BJ (cell line): ENCODE measurements around the gene NID2. TPM values are rescaled to one million over a fixed set of nuclear protein-coding genes. Genes with fewer than 3 reads are reported as not detected.

Source experiments
- CTCF ChIA-PET: fragments of 350-600 bp; formaldehyde crosslinking; extraction: SDS; loops from one replicate; lab custom pipeline; 2021; ENCODE audit warnings: antibody characterized with exemption, inconsistent platforms; lab: Yijun Ruan, JAX
- POLR2A ChIA-PET: fragments of 300-600 bp; sonication (Branson Sonifier 250); formaldehyde crosslinking; extraction: SDS; loops from one replicate; lab custom pipeline; 2021; ENCODE audit warnings: antibody characterized with exemption; lab: Charles Lee
- DNase-seq: peaks from one replicate; pipeline ENCODE4 v3.0.0-alpha.2; 2011; ENCODE audit warnings: low read depth
- H3K27me3 ChIP-seq: 2 replicates; pipeline ENCODE4 v1.6.0; 2011; ENCODE audit warnings: low read length; ENCODE audit not compliant: control insufficient read depth, insufficient read depth
- H3K36me3 ChIP-seq: 2 replicates; pipeline ENCODE4 v1.5.1; 2011; ENCODE audit warnings: low read length; ENCODE audit not compliant: control insufficient read depth, insufficient read depth
- H3K4me3 ChIP-seq: 2 replicates; pipeline ENCODE4 v1.5.1; 2011; ENCODE audit warnings: low read depth, mild to moderate bottlenecking, control low read depth, low read length
- CTCF ChIP-seq: IDR thresholded peaks from 2 replicates; pipeline ENCODE4 v1.5.1; 2011; ENCODE audit warnings: low read depth, mild to moderate bottlenecking, control low read depth, inconsistent platforms, low read length, moderate library complexity; ENCODE audit not compliant: insufficient read depth
- polyA plus RNA-seq: library from polyadenylated mRNA; depleted of rRNA; stranded (reverse); fragments of >200 nt; gene quantifications from 2 replicates; pipeline ENCODE4 v1.2.3, GENCODE V29; 2011

The NID2 gene
- polyA plus RNA-seq, 1 experiment, result 279 TPM

- H3K27me3 ChIP-seq, result no peaks in the 10 kb centered on the region
- POLR2A ChIA-PET, result no interaction called here
- CTCF ChIA-PET, result no interaction called here
- DNase-seq, result peak; percentile 65
- peak within 1 kb of the TSS; percentile 100 for H3K4me3 ChIP-seq
- no peak for TF ChIP-seq CTCF
- H3K36me3 ChIP-seq, result peaks cover 2% of the 10 kb centered on the region; the same call in 1 of the 2 replicates
Observed at GRCh38 chr14:51989293-51990234, 79.3 kb downstream of the NID2 start, which contains the start of gene RTRAF. TSS of gene RTRAF (plus strand) at chr14:51989546. CDS start at chr14:51989640, 94 bp downstream.

- no peak for TF ChIP-seq CTCF
- ChIA-PET CTCF (interaction anchor here (1.1 to 1.2 kb wide), 2 partner anchors 10 to 11 kb away, joined by 3 read pairs; no protein-coding TSS in a partner anchor), POLR2A (no interaction called here)
- no peaks in the 10 kb centered on the region for H3K27me3 ChIP-seq
- no peaks in the 10 kb centered on the region for H3K36me3 ChIP-seq
- H3K4me3 ChIP-seq, result no peak overlapping the region
- no peak for DNase-seq
Observed at GRCh38 chr14:51988221-51988620, 80.6 kb downstream of the NID2 start.

GRCh38 chr14:51981218-51981854 is 87.5 kb downstream of the NID2 start:
- Histone ChIP-seq H3K27me3 (peaks cover 4% of the 10 kb centered on the region; the same call in 1 of the 2 replicates), H3K36me3 (no peaks in the 10 kb centered on the region), H3K4me3 (no peak overlapping the region)
- ChIA-PET CTCF (interaction anchor here (1.2 to 8.7 kb wide), 5 partner anchors 14 to 203 kb away, joined by 3 to 70 read pairs (median 4); no protein-coding TSS in a partner anchor), POLR2A (interaction anchor here (0.5 kb wide), 1 partner anchor 45 kb away, joined by 11 read pairs; no protein-coding TSS in a partner anchor)
- TF ChIP-seq CTCF, result no peak
- DNase-seq, result no peak

- Histone ChIP-seq H3K4me3 (no peak overlapping the region), H3K27me3 (peaks cover 4% of the 10 kb centered on the region; the same call in 1 of the 2 replicates), H3K36me3 (no peaks in the 10 kb centered on the region)
- DNase-seq, result no peak
- peak; percentile 90 for TF ChIP-seq CTCF
- ChIA-PET POLR2A (no interaction called here), CTCF (interaction anchor here (0.8 to 8.7 kb wide), 32 partner anchors 8 to 696 kb away, joined by 3 to 70 read pairs (median 4); partner anchors contain the start of gene GNG2)
Observed at GRCh38 chr14:51979088-51979709, 89.7 kb downstream of the NID2 start.
